HG02970 (cell line): ENCODE data around the gene SPRING1.

ENCODE experiments used
- ATAC-seq: cut with Tn5 transposase; IDR thresholded peaks from one replicate; pipeline ENCODE4 v1.9.1; 2021; ENCODE audit warnings: mild to moderate bottlenecking, moderate library complexity, moderate number of reproducible peaks; ENCODE audit not compliant: unreplicated experiment, low FRiP score

SPRING1 gene

GRCh38 chr12:116710370-116711150 lies 27.3 kb downstream of the SPRING1 start:
- ATAC-seq = no peak

- no peak for ATAC-seq
Measured at GRCh38 chr12:116709768-116710167, 28.1 kb downstream of the SPRING1 start.

- ATAC-seq = no peak
Measured at GRCh38 chr12:116708826-116709756, 28.8 kb downstream of the SPRING1 start.

- no peak for ATAC-seq
Measured at GRCh38 chr12:116707751-116708150, 30.1 kb downstream of the SPRING1 start.

- ATAC-seq = no peak
Measured at GRCh38 chr12:116703214-116703795, 34.6 kb downstream of the SPRING1 start.

- ATAC-seq = no peak
Measured at GRCh38 chr12:116701432-116701831, 36.4 kb downstream of the SPRING1 start.

- no peak for ATAC-seq
Measured at GRCh38 chr12:116700066-116700465, 37.8 kb downstream of the SPRING1 start.

- ATAC-seq = no peak
Measured at GRCh38 chr12:116698554-116699075, 39.3 kb downstream of the SPRING1 start.

- ATAC-seq = no peak
Measured at GRCh38 chr12:116698116-116698515, 39.8 kb downstream of the SPRING1 start.

GRCh38 chr12:116697716-116698115 lies 40.2 kb downstream of the SPRING1 start:
- no peak for ATAC-seq

GRCh38 chr12:116697305-116697704 lies 40.6 kb downstream of the SPRING1 start:
- no peak for ATAC-seq

GRCh38 chr12:116695464-116695725 lies 42.5 kb downstream of the SPRING1 start:
- no peak for ATAC-seq

GRCh38 chr12:116694653-116695463 lies 43.0 kb downstream of the SPRING1 start:
- no peak for ATAC-seq

GRCh38 chr12:116693286-116694227 lies 44.3 kb downstream of the SPRING1 start:
- no peak for ATAC-seq

GRCh38 chr12:116692605-116693004 lies 45.3 kb downstream of the SPRING1 start:
- ATAC-seq = no peak

- ATAC-seq = no peak
Measured at GRCh38 chr12:116691636-116692035, 46.2 kb downstream of the SPRING1 start.

- no peak for ATAC-seq
Measured at GRCh38 chr12:116691205-116691604, 46.7 kb downstream of the SPRING1 start.

- no peak for ATAC-seq
Measured at GRCh38 chr12:116689979-116690744, 47.7 kb downstream of the SPRING1 start.
